CD14-positive monocyte (primary cell): ENCODE data around the gene CLEC1B. TPM values are rescaled to one million over a fixed set of nuclear protein-coding genes. Genes with fewer than 3 reads are reported as not detected.

Experiments used
- DNase-seq, 3 donors: peaks; one replicate each; pipeline ENCODE4 v3.0.0-alpha.2; 2011 to 2022
- H2AFZ ChIP-seq: 2 replicates; pipeline ENCODE4 v1.6.0; 2012; ENCODE audit warnings: mild to moderate bottlenecking, low read depth, low read length, inconsistent platforms; ENCODE audit not compliant: insufficient read depth, poor library complexity, severe bottlenecking
- H3K27ac ChIP-seq, 2 donors: 1 replicate in 1 of 2; 2 replicates in 1 of 2; pipeline ENCODE4 v1.5.1; 2012 to 2013; ENCODE audit warnings: low read length in 2 of 2, control low read depth in 1 of 2, inconsistent platforms in 1 of 2, low read depth in 1 of 2, mild to moderate bottlenecking in 1 of 2
- H3K27me3 ChIP-seq, 2 donors: one replicate each; pipeline versions ENCODE4 v1.6.0 to v1.6.1; 2011 to 2013; ENCODE audit warnings: low read length in 2 of 2; ENCODE audit not compliant: control insufficient read depth in 2 of 2, insufficient read depth in 2 of 2
- H3K36me3 ChIP-seq, 2 donors: replicated peaks in 1 of 2; 1 replicate in 1 of 2; 2 replicates in 1 of 2; pipeline versions ENCODE4 v1.5.1 to v1.6.1; 2012 to 2013; ENCODE audit warnings: low read length in 2 of 2, control low read depth in 1 of 2, inconsistent platforms in 1 of 2, mild to moderate bottlenecking in 1 of 2; ENCODE audit not compliant: insufficient read depth in 2 of 2, control insufficient read depth in 1 of 2
- H3K4me1 ChIP-seq, 2 donors: 1 replicate in 1 of 2; 2 replicates in 1 of 2; pipeline versions ENCODE4 v1.5.1 to v1.6.1; 2012 to 2013; ENCODE audit warnings: low read length in 2 of 2, control low read depth in 1 of 2, inconsistent platforms in 1 of 2, mild to moderate bottlenecking in 1 of 2, moderate library complexity in 1 of 2; ENCODE audit not compliant: insufficient read depth in 2 of 2, control insufficient read depth in 1 of 2
- H3K4me2 ChIP-seq: replicated peaks from 2 replicates; pipeline ENCODE3; 2012; ENCODE audit warnings: low read length, moderate library complexity, mild to moderate bottlenecking; ENCODE audit not compliant: poor library complexity, severe bottlenecking; ENCODE audit errors: extremely low read depth
- H3K4me3 ChIP-seq, 3 experiments: fragments of 200-600 bp in 1 of 3; sonication (generic) in 1 of 3; replicated peaks in 1 of 3; 1 replicate in 2 of 3; 2 replicates in 1 of 3; pipeline ENCODE4 v1.5.1; 2011 to 2013; ENCODE audit warnings: low read length in 3 of 3, mild to moderate bottlenecking in 3 of 3, control low read depth in 2 of 3, low read depth in 2 of 3, inconsistent platforms in 1 of 3, moderate library complexity in 1 of 3
- H3K79me2 ChIP-seq: 2 replicates; pipeline ENCODE4 v1.6.0; 2012; ENCODE audit warnings: mild to moderate bottlenecking, control low read depth, inconsistent platforms, low read length, moderate library complexity; ENCODE audit not compliant: insufficient read depth
- H3K9ac ChIP-seq: 2 replicates; pipeline ENCODE4 v1.6.0; 2017; ENCODE audit warnings: low read length, mild to moderate bottlenecking; ENCODE audit not compliant: insufficient read depth, poor library complexity, severe bottlenecking
- H3K9me3 ChIP-seq, 2 donors: replicated peaks in 1 of 2; 1 replicate in 1 of 2; 2 replicates in 1 of 2; pipeline versions ENCODE4 v1.5.1 to v1.6.1; 2012 to 2013; ENCODE audit warnings: low read length in 2 of 2, control low read depth in 1 of 2; ENCODE audit not compliant: control insufficient read depth in 1 of 2, insufficient read depth in 1 of 2
- H4K20me1 ChIP-seq: 2 replicates; pipeline ENCODE4 v1.6.0; 2012; ENCODE audit warnings: mild to moderate bottlenecking, low read length, control low read depth, moderate library complexity; ENCODE audit not compliant: insufficient read depth
- H3K27ac Mint-ChIP-seq, 7 donors: one replicate each; pipeline ENCODE4 v1.8.0; 2020; ENCODE audit warnings: mild to moderate bottlenecking in 7 of 7, mixed read lengths in 7 of 7, moderate library complexity in 6 of 7, inconsistent platforms in 2 of 7
- H3K27me3 Mint-ChIP-seq, 3 donors: one replicate each; pipeline ENCODE4 v1.8.0; 2021 to 2022; ENCODE audit warnings: low read depth in 3 of 3, mild to moderate bottlenecking in 3 of 3, mixed read lengths in 3 of 3, moderate library complexity in 3 of 3, inconsistent platforms in 1 of 3
- H3K36me3 Mint-ChIP-seq, 2 donors: one replicate each; pipeline ENCODE4 v1.8.0; 2020; ENCODE audit warnings: mixed read lengths in 2 of 2, inconsistent platforms in 1 of 2, mild to moderate bottlenecking in 1 of 2
- H3K4me1 Mint-ChIP-seq: one replicate; pipeline ENCODE4 v1.8.0; 2020; ENCODE audit warnings: mild to moderate bottlenecking, mixed read lengths
- H3K4me3 Mint-ChIP-seq, 2 donors: one replicate each; pipeline ENCODE4 v1.8.0; 2020; ENCODE audit warnings: mild to moderate bottlenecking in 2 of 2, mixed read lengths in 2 of 2, moderate library complexity in 1 of 2
- H3K9me3 Mint-ChIP-seq, 7 donors: one replicate each; pipeline ENCODE4 v1.8.0; 2020 to 2022; ENCODE audit warnings: mixed read lengths in 7 of 7, mild to moderate bottlenecking in 6 of 7, moderate library complexity in 6 of 7, inconsistent platforms in 2 of 7
- CTCF ChIP-seq: fragments of 200-600 bp; IDR thresholded peaks from one replicate; pipeline ENCODE4 v1.8.0; 2022; ENCODE audit warnings: antibody characterized with exemption, mild to moderate bottlenecking
- WGBS: methylation state at CpG from one replicate; pipeline ENCODE4 v1.1.5; 2013; ENCODE audit warnings: missing lambda C conversion rate; ENCODE audit not compliant: insufficient coverage; 5-methylcytosine and 5-hydroxymethylcytosine counted together
- intact Hi-C, 2 donors: fragments of 100-400 bp; cut with micrococcal nuclease; formaldehyde crosslinking; loops; one replicate each; pipeline versions ENCODE4 v1.15.0 to v1.15.1; 2023
- polyA minus RNA-seq: library from RNA; depleted of rRNA, polyadenylated mRNA; stranded (reverse); fragments of >200 nt; gene quantifications from 2 replicates; pipeline ENCODE4 v1.2.3, GENCODE V29; 2012
- polyA plus RNA-seq, 3 donors: library from polyadenylated mRNA; depleted of rRNA in 1 of 3; unstranded in 2 of 3; stranded (reverse) in 1 of 3; fragments of 300-500 nt in 2 of 3; fragments of >200 nt in 1 of 3; fragmentation: Illumina TruSeq in 2 of 3; gene quantifications; 1 replicate in 2 of 3; 2 replicates in 1 of 3; pipeline ENCODE4 v1.2.3, GENCODE V29; 2012 to 2021
- total RNA-seq, 12 experiments: library from RNA in 1 of 12; stranded (reverse) in 1 of 12; fragments of 120-200 nt in 1 of 12; gene quantifications; one replicate each; pipeline ENCODE4 v1.2.4 and lab custom pipeline; 2013 to 2026; ENCODE audit warnings: mixed read lengths in 6 of 12, inconsistent platforms in 1 of 12

CLEC1B gene
- 0.71 TPM for total RNA-seq (2013)
- 1 to 10 TPM in 2 of 3 donors, not detected in 1; 3.5 to 3.9 TPM for polyA plus RNA-seq
- 0.24 TPM in 1 of 2 replicates, not detected in the other for polyA minus RNA-seq
- 0 to 2.6 (median 0.13) reads per million in 11 experiments for total RNA-seq (lab: John Stamatoyannopoulos, UW)

DNA sequence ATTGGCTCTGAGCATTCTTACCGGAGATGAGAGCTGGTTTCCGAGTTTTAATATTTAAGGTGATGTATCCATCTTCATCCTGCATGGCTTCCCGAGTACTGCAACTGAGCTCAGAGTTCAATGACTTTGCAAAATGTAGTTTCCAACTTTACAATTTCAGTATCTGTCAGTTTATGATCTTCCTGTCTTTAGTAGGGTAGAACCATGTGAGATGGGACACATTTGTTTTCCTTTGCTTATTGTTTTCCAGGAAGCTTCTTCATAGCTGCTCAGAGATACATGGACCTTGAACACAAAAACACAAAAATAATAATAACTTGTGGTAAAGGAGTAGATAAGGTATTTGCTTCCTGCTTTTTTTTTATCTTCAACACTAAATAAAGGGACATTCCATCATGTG is at the start of gene CLEC1B:
Gene CLEC1B (minus strand): TSS at position 106 of the 400 bp plus-strand sequence. CDS start 21 bp downstream, at position 85.
- peak within 1 kb of the TSS in 2 of 7 donors; percentile 30 to 37 for H3K27ac Mint-ChIP-seq
- Histone ChIP-seq H3K27me3 (no peaks in the 10 kb centered on the region), H3K9ac (no peak within 1 kb of the TSS), H3K9me3 (no peaks in the 10 kb centered on the region), H4K20me1 (peaks cover 8% of the 10 kb centered on the region), H2AFZ (no peak within 1 kb of the TSS), H3K4me1 (peaks cover 0 to 6% of the 10 kb centered on the region in 2 donors), H3K4me3 (no peak within 1 kb of the TSS), H3K79me2 (no peaks in the 10 kb centered on the region), H3K27ac (no peak within 1 kb of the TSS), H3K36me3 (peaks cover 0 to 7% of the 10 kb centered on the region in 2 donors), H3K4me2 (no peak within 1 kb of the TSS)
- TF ChIP-seq CTCF, result no peak
- WGBS, result no CpG with 5 or more reads among the region's 3 CpGs
- no peaks in the 10 kb centered on the region for H3K27me3 Mint-ChIP-seq
- H3K4me1 Mint-ChIP-seq, result peaks cover 10% of the 10 kb centered on the region
- intact Hi-C loops, result no loop called here
- H3K9me3 Mint-ChIP-seq, result no peaks in the 10 kb centered on the region
- DNase-seq, result no peak
- H3K36me3 Mint-ChIP-seq, result peaks cover 12 to 21% of the 10 kb centered on the region in 2 donors
- H3K4me3 Mint-ChIP-seq, result no peak within 1 kb of the TSS

DNA sequence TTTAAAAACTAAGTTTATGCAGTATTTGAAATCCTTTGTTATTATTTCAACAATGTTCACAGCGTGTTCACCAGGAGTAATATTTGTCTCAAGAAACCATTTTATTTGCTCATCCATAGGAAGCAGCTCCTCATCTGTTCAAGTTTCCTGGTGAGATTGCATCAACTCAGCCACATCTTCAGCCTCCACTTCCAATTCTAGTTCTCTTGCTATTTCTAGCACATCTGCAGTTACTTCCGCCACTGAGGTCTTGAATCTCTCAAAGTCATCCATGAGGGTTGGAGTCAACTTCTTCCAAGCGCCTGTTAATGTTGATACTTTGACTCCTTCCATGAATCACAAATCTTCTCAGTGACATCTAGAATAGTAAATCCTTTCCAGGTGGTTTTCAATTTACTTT is 49.6 kb upstream of the CLEC1B start:
- peak overlapping the region; percentile 29 for H3K4me2 ChIP-seq
- no peaks in the 10 kb centered on the region for H3K36me3 ChIP-seq
- no peak overlapping the region for H3K9ac ChIP-seq
- no peaks in the 10 kb centered on the region for H4K20me1 ChIP-seq
- intact Hi-C loops, result no loop called here
- no peaks in the 10 kb centered on the region for H3K27me3 ChIP-seq
- peaks cover 0 to 3% of the 10 kb centered on the region in 2 donors for H3K36me3 Mint-ChIP-seq
- no peak for TF ChIP-seq CTCF
- peak overlapping the region in 6 of 7 donors; percentile 0 to 77 (median 54) for H3K27ac Mint-ChIP-seq
- H3K4me3 Mint-ChIP-seq, result no peak overlapping the region
- 0% methylated on average over 2 of the region's 3 CpGs for WGBS
- H3K4me3 ChIP-seq, result no peak overlapping the region
- peaks cover 25 to 30% of the 10 kb centered on the region in 2 donors for H3K4me1 ChIP-seq
- H3K27me3 Mint-ChIP-seq, result no peaks in the 10 kb centered on the region
- peak in 2 of 3 donors; percentile 39 to 54 for DNase-seq
- no peaks in the 10 kb centered on the region for H3K9me3 ChIP-seq
- no peaks in the 10 kb centered on the region for H3K79me2 ChIP-seq
- H2AFZ ChIP-seq, result no peak overlapping the region
- peaks cover 0 to 3% (median 2%) of the 10 kb centered on the region in 7 donors for H3K9me3 Mint-ChIP-seq
- H3K27ac ChIP-seq, result peak overlapping the region in 1 of 2 donors; percentile 23
- peaks cover 36% of the 10 kb centered on the region for H3K4me1 Mint-ChIP-seq
